HepG2 (cell line): ENCODE data around the gene RAB11FIP5. TPM values are rescaled to one million over a fixed set of nuclear protein-coding genes. Genes with fewer than 3 reads are reported as not detected.

ENCODE experiments used
- KIAA2018 ChIP-seq: sonication (generic); formaldehyde crosslinking; IDR thresholded peaks from 2 replicates; pipeline ENCODE4 v1.5.0; 2020; ENCODE audit warnings: mild to moderate bottlenecking, missing genetic modification reagents, borderline replicate concordance
- ZMYM4 ChIP-seq: sonication (generic); formaldehyde crosslinking; IDR thresholded peaks from 2 replicates; pipeline ENCODE4 v1.8.1; 2023; ENCODE audit warnings: mild to moderate bottlenecking, missing genetic modification reagents
- polyA plus RNA-seq, 8 experiments: library from polyadenylated mRNA; depleted of rRNA in 3 of 8; stranded (reverse) in 7 of 8; unstranded in 1 of 8; fragments of >200 nt; fragmentation: Illumina TruSeq in 4 of 8; extraction: Trizol in 4 of 8; gene quantifications; 2 replicates each; pipeline versions ENCODE4 v1.2.1 to v1.2.3, GENCODE V29; 2011 to 2016; ENCODE audit warnings: low read depth in 4 of 8, missing spikeins in 1 of 8, mixed read lengths in 1 of 8; ENCODE audit not compliant: insufficient read depth in 1 of 8
- total RNA-seq, 5 experiments: library from RNA; depleted of rRNA; stranded (reverse); fragments of >200 nt; fragmentation: Illumina TruSeq; extraction: Trizol; gene quantifications; 2 replicates each; pipeline ENCODE4 v1.2.3, GENCODE V29; 2016; ENCODE audit warnings: low read depth in 1 of 5

Gene RAB11FIP5
- total and polyA plus RNA-seq, 2 of the 13 experiments (the other 11 are each of a cell fraction or from before 2014, with no cell fraction given), result 9.4 to 22.9 TPM

DNA sequence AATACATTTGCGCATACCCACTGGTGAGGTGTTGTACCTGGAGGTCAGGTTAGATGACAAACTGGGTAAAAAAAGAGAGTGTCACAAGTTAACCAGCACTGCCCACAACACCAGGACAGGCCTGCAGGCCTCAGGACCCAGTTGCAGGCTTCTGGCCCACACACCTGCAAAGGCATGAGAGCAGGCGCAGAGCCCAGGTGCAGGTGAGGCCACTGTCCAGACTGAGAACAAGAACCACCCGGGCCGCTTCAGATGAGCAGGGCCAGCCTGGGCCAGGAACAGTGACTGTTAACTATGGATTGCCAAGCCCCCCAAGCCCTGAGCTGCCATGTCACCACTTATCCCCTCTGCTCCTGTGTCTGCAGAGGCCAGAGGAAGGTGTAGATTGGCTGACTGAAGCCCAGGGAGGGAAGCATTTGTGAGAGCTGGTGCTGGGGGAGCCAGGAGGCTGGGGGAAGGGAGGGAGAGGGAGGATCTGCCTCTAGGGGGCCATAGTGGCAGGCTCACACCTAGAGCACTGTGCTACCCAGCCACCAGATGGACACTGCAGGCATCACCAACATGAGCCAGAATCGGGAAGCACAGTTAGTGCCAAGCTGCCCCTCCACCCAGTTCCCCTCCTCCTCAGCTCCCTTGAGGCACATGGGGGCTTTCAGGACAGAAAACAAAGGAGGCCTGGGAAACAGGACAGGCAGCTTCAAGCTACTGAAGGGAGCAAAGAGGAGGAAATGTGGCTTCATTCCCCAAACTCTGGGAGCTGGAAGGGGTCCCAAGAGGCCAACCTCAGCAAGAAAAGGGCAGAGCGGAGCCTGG is 76.6 kb downstream of the RAB11FIP5 start (continued):
- TF ChIP-seq KIAA2018 (CRISPR knock-in tag) (no peak), ZMYM4 (CRISPR knock-in tag) (no peak)
